Right lobe of liver (tissue), 4 donors: ENCODE measurements around the gene SPTBN5.

Experiments
- CTCF ChIP-seq, 4 donors: fragments of 200-600 bp in 3 of 4; fragments of 450-650 bp in 1 of 4; IDR thresholded peaks; one replicate each; pipeline versions ENCODE4 v1.5.1 to v1.8.0; 2016 to 2022; ENCODE audit warnings: antibody characterized with exemption in 4 of 4, mild to moderate bottlenecking in 2 of 4
- POLR2A ChIP-seq: fragments of 450-650 bp; IDR thresholded peaks from one replicate; pipeline ENCODE4 v1.6.1; 2017; ENCODE audit warnings: antibody characterized with exemption, mild to moderate bottlenecking
- donor health status: DM: no; HTN: no; CAD: no.
- donor health status: DM: no; HTN: no; CAD: no.
- donor health status: DM: no; HTN: yes; CAD: no.

GRCh38 chr15:41907141-41907540 lies 13.3 kb upstream of the SPTBN5 start:
- no peak for TF ChIP-seq CTCF (IDR thresholded peaks at IDR 0.05)
- TF ChIP-seq POLR2A, result no peak
